GM21576 (cell line): ENCODE measurements around the gene SRP68.
"Not testable (repeated sequence)": the region's sequence is repeated elsewhere in the genome, so short reads cannot be mapped to it uniquely, and the experiment has no call there.

Experiments
- ATAC-seq: cut with Tn5 transposase; IDR thresholded peaks from one replicate; pipeline ENCODE4 v1.9.1; 2021; ENCODE audit warnings: mild to moderate bottlenecking, moderate library complexity; ENCODE audit not compliant: unreplicated experiment

Gene SRP68

DNA sequence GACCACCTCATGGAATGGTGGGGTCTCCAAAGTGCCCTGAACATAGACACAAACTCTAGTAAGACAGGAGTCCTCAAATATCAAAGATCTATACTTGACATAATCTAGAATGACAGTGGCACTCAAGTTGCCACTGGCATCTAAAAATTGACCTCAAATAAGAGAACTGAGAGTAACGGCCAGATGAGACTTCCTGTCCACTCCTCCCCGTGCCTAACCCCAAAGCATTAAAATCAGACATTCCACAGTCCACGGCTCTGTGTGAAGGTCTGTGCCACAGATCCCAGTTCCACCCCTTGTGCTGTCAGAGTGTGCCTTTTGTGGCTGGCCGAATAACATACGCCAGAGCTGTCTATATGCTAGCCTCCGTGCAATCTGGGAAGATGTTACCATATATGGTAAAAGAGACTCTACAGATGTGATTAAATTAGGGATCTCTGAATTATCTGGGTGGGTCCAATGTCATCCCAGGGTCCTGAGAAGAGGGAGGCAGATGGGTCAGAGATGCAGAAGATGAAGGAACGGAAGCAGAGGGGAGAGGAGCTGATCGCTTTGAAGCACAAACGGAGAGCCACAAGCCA is 24.2 kb downstream of the SRP68 start:
- no peak for ATAC-seq

DNA sequence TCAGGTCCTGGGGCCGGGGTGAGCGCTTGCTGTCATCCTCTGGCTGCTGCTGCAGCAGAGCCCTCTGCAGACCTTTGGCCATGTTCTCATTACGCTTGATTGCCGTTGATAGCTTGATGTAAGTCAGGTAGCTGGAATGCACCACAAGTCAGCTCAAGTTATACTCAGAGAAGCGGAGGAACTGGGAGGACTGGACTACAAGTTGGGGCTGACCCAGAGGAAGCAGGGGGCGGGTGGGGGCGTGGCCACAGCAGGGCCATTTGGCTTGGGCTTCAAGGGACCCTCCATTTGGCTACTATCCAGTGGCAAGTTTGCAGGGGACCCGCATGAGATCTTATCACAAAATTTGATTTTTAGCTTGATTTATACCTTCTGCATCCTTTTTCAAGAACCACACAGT is 26.3 kb downstream of the SRP68 start:
- no peak for ATAC-seq

DNA sequence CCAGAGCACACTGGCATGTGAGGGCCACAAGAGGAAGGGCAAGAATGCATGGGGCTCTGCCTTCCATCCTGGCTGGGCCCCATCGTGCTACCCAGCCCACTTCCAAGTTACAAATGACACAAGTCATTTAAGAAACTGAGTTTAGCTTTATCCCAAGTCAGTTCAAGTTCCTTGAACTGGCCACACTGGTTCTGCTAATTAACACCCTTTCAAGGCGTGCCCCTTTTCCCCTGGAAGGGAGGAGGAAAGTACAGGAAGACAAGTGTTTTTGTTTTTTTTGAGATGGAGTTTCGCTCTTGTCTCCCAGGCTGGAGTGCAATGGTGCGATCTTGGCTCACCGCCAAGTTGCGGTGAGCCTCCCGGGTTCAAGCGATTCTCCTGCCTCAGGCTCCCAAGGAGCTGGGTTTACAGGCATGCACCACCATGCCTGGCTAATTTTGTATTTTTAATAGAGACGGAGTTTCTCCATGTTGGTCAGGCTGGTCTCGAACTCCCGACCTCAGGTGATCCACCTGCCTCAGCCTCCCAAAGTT is 27.8 kb downstream of the SRP68 start:
- not testable (repeated sequence) for ATAC-seq

DNA sequence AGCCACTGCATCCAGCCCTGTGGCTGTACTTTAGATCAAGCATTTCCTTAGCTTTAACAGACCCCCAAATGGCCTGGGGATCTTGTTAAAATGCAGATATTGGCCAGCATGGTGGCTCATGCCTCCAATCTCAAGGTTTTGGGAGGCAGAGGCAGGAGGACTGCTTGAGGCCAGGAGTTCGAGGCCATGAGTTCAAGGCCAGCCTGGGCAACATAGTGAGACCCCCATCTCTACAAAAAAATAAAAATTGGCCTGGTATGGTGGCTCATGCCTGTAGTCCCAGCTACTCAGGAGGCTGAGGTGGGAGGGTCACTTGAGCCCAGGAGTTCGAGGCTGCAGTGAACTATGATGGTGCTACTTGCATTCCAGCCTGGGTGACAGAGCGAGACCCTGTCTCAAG is 29.4 kb downstream of the SRP68 start:
- ATAC-seq: not testable (repeated sequence)

DNA sequence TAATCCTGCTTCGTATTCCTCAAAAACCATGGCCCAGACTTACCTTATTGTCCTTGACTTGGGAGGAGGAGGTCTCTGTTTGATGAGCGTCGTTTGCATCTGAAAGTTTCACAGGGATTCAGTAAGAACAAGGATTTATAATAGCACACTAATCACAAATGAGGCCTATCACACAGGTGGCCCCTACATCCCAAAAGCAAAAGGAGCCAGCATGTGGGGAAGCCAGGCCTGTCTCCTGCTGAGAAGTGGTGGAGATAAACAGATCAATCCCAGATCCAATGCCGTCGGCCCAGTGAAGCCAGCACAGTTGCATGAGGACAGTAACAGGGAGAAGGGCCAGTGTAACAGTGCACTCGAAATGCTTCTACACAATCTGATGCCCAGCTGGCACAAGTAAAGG is 31.9 kb downstream of the SRP68 start:
- no peak for ATAC-seq

DNA sequence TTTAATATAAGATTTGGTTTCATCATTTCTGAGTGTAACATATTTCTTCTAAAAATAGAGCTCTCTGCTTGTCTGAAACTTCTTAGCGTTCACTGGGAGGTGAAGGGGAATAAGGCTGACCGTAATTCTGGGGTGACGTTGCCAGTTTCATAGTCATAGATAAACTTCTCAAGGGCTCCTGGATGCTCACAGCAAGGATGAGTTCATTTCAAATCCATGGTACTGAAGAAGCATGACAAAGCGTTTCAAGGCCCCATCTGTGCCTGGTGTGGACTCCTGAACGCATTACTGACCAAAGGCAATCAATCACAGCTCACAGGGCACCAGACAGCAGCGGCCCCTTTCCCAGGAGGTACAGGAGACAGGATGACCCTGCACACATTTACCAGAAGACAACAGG is 33.2 kb downstream of the SRP68 start:
- no peak for ATAC-seq

DNA sequence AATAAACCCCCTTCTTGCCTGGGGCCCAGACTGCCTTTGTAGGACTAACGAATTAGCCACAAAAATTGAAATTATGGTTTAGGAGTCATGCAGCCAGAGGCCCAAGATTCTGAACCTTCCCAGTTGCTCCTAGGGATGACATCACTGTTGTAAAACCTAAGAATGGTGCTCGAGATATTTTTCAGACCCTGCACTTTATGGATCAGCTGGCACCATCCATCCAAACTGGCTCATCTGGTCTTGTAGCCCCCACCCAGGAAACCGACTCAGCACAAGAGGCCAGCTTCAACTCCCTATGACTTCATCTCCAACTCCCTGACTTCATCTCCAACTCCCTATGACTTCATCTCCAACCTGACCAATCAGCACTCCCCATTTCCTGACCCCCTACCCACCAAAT is 34.3 kb downstream of the SRP68 start:
- no peak for ATAC-seq

DNA sequence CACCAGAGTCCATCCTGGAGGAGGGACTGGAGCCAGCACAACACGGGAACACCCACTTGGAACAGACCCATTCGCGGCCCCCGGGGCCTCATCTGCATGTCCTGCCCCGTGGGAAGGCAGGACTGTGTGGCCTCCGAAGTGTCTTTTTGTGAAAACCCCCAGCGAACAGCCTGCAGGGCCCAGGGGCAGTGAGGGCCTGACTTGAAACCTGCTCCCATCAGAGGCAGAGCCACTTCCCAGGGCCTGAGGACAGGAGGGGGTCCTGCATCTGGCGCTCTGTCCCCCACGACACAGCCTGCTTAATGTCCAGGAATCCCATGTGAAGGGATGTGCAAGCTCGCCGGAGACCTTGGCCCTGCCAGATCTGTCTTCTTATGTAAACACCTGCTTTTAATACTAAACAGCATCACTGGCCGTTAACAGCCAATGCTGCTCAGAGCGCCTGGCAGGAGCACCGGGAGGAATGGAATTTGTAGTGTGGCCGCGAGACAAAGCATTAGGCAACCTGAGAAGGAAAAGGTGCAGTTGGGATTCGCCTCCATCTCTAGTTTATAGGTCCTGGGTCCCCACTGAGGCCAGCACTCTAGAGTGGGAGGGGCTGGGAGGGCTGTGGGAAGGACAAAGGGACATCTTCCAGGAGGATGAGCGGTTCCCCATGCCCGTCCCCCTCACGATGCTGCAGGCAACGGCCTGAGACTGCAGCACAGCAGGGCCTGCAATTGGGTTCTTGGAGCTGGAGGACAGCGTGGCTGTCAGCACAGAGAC is 35.6 kb downstream of the SRP68 start:
- no peak for ATAC-seq

DNA sequence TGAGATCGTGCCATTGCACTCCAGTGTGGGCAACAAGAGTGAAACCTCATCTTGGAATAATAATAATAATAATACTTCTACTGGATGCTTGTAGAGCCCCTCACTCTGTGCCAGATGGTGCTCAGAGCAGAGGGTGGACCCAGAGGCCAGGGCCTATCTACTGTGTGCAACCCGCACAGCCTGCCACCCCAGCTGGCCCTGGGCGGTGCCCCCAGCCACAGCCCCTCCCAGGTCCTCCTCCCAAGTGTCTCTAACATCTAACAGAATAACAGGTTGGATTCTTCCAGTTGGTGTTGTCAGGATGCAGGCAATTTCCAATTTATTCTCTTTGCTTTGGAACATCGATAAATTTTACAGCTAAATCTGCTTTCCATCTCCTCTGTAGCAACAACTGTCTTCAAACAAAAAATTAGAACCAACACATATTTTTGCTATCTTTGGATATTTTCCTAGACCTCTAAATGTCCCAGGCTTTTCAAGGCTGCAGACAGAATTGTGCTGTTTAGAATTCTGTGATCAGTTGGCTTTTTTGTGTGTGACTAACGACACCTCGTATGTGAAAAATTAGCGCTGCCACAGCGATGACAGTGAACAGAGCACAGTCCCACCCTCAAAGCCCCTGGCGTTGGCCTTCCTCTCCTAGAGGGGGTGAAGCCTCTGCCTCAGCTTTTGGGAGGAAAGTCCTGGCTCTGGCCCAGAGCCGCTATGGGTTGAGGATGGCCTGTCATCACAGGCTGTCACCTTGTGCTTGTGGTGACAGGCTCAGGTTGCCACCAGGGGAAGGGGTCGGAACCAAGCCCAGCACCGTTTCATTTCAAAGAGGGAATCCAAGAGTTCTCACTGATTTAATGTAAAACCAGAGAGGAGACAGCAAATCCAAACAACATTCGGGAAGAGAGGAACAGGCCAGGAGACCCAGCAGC is 37.6 kb downstream of the SRP68 start:
- no peak for ATAC-seq

DNA sequence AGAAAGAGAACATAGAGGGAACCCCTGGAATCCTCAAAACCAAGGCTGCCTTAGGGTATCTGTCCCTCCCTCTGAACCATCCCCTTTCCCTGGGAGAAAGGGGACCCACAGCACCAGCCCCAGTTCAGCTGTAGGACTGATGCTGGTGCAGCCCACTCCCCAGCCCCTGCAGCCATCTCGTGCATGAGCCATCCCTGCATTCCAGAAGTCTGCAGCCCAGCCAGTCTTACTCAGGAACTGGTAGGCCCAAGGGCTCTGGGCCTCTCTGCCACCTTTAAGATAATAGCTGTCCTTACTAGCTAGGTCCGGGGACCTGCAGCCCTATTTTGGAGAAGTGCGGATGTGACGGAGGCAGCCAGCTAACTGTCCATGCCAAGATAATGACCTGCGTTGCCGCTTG is 39.2 kb downstream of the SRP68 start:
- ATAC-seq: no peak

DNA sequence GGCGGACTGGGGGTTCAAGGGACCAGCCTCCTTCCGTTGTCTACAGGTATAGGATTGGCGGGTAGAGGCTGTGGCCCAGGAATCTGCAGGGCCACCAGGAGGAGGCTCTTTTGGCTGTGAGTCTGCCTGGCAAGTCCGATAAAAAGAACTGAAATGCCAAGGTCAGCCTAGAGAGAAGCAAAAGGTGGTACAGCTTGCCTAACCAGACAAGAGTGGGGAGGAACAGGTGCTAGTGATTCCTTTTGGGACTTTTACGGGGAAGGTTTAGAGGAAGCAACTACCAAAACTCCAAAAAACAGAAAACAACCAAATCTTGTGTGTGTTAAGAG is 39.6 kb downstream of the SRP68 start:
- no peak for ATAC-seq

DNA sequence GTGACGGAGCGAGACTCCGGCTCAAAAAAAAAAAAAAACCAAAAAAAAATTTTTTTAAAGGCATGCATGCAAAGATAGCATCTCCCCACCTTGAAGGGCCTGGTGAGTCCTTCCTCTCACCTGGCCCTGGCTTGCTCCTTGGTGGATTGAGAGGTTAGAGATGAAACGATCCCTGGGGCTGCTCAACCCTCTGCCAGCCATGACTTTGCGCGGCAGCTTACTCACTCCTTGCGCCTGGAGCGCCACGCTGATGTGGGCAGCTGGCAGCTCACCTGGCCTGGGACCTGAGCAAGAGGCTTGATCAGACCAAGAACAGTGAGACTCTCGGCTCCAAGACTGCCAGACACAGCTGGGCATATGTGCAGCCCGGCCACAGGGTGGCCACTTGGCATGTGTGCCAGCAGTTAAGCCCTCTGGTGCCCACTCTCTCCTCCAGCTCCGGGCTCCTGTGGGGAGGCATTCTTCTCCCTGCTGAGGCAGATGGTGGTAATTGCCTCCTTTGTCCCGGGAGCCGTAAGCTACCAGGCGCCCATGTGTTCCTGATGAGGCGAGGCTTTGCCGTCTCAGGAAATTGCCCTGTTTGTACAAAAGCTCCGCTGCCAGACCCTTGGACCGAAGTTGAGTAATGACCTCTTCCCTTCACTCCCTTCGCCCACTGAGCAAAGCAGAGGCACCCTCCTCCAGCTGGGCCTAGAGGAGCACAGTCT is 40.1 kb downstream of the SRP68 start:
- ATAC-seq: no peak

DNA sequence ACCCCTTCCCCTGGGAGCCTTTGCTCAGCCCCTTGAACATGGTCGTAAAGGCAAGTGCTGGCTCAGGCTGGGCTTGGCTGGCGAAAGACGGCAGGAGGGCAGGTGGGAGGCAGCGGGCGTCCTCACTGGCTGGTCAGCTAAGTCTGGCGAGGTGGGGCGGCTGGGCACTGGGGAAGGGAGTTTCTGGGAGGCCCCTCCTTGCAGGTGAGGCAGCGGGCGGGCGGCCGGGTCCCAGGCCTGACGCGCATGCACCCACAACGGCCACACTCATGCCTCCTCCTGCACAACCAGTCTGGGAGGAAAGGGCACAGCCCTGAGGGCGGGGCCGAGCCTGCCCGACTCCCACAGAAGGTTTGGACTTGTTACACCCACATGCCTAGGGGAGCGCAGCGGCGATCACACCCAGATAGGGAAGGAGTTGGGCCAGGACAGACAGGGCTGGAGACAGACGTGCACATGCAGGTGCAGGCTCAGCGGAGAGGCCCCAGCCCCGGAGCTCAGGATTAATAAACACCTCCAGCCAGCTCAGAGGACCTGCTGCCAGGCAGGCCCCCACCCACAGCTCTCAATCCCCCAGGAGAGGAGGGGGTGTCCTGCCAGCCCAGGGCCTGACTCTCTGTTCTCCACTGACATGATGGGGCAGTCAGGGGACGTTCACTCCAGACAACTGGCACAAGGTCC is 45.0 kb downstream of the SRP68 start, which contains the start of gene EVPL:
Gene EVPL (minus strand): TSS at position 148 of the 681 bp plus-strand sequence. CDS start 108 bp downstream, at position 40.
- ATAC-seq: no peak

DNA sequence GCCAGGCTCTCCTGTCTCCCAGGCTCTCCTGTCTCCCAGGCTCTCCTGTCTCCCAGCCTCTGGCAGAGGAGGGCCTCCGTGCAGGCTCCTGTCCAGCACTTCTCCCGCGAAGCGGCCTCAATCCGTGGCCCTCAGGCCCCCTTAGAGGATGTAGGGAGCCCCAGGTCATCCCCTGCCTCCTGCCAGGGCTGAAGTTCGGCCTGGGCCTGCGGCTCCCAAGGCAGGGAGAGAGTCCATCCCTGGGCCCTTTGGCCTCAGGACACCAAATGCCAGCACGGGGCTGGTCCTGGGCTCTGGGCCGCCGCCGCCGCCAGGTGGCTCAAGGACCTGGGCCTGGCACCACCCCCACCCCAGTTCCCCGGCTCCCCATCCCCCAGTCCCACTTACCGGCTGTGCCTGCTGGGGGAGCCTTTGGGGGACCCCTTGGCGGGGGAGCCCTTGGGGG is 45.6 kb downstream of the SRP68 start:
- ATAC-seq: no peak

DNA sequence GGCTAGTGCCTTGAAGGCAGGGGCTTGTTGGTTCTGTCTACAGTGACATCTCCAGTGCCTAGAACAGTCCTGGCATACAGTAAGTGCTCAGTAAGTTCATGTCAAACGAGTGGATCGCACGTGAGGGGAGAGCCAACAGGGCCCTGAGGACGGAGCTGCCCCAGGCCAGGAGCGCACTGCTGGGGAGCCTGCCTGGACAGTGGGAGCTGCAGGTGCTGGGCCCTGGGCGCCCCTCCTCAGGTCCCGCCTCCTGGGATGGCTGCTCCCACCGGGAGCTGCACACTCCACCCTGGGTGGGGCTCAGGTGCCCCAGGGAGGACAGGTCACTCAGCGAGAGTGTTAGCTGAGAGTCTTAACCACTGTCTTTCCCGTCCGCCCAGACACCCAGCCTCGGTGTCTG is 47.0 kb downstream of the SRP68 start:
- ATAC-seq: no peak

DNA sequence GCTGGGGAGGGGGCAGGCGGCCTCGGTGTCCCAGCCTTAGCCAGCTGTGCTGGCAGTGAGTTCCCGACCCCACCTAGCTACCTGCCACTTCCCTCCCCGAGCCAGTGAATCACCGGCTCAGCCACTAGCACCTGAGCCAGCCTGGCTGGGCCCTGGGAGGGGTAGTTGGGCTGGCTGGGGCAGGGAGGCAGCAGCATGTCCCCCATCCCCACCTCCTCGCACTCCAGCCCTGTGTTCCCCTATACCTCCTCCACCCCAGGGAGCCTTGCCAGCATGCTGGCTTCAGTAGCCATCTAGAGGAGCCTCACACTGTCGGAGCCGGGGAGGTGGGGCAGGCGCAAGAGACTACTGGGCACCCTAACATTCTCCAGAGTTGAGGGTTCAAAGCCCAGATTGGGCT is 48.0 kb downstream of the SRP68 start:
- no peak for ATAC-seq

DNA sequence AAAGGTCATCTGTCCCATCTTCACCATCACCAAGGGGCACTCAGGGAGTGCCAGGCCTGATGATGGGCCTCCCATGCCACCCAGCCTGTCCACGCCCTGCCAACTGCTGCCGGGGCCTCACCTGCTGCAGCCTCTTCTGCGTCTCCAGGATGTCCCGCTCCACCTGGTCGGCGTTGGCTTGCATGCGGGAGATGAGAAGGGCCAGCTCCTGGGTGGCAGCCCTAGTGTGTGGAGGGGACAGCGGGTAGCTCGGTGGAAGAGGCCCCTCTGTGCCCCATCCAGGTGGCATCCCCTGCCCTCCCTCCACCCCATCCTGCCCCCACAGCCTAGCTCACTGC is 48.4 kb downstream of the SRP68 start:
- no peak for ATAC-seq

DNA sequence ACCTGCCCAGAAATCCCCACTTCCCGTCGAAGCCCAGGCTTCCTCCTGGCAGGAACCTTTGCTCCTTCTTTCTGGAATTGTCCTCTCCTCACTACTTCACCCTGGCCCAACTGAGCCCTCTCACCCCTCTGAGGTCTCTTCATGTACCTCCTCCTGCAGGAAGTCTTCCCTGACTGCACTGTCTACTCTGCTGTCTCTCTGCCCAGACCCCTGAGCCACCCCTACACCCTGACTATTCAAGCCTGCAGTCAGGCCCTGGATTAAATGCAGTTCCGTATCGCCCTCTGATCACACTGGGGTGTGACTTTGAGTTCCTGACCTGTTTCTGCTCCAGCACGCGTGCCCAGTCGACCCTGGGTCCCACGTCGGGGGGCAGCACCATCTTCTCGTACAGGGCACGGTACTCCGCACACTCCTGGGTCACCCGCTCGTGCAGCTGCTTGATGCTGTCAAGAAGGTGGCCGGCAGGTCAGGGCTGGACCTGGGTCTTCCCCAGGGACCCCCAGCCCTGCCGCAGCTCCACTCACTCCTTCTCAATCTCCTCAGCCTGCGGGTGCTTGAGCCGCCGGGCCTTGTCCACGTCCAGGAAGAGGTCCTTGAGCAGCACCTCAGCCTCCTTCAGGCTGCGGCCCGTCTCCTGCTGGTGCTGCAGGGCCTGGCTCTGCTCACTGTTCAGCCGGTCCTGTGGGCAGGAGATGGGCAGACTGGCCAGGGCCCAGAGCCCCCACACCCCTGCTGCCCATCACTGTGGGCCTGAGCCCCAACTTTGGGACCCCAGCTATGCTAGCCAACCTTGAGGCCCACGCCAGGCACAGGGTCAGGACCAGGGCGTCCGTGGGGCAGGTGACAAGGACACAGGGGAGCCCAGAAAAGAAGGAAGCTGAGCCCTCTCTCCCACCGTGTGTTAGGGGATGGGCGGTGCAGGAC is 49.1 kb downstream of the SRP68 start:
- ATAC-seq: no peak

DNA sequence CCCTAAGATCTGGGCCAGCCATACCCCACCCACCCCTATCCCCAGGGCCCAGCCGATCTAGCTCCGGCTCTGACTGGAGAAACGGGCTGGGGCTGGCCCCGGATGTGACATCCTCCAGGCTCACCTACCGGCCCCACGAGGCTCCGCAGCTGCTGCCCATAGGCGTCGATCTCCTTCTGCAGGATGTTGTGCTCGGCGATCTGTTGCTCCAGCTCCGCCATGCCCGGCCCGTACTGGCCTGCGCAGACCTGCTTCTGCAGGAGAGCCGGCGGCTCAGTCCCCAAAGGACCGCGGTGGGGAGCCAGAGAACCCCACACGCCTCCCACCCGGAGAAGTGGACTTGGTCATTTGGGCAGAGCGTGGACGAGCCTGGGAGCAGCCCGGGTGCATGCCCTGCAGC is 50.0 kb downstream of the SRP68 start:
- no peak for ATAC-seq
